ENCODE measurements around the gene CRACDL. TPM values are rescaled to one million over a fixed set of nuclear protein-coding genes. Genes with fewer than 3 reads are reported as not detected.

CRACDL gene
- total and polyA plus RNA-seq, 2 donors (not counting 1 experiment from before 2014, with no cell fraction given) = 0.25 TPM; not detected in 1

DNA sequence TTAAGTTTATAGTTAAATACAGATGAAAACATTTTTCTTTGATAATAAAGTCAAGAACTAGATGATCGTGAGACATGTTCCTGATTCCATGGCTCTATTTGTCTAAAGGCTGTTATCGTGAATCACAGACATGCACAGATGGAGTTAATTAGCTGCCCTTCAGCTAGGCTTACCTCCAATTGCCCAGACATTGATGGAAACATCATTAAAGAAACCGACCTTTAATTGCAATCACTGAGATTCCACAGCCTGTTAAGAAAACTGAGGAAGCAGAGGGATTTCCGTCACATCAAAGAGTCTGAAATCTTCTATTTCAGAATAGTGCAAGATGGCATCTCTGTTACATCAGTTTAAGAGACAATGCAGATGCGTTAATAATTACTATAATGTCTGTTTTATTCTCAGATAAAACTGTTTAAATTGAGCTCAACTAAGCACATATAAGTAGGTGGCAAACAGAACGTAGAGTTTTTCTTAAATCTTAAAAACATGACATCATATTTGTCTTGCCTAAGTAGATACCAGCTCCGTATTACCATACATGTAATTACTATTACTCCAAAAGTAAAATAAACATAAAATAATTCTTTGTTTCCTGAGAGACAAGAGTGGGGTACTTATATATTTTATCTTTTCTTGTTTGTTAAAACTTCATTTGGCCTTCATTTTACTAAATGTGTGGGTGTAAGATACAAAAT is 23.9 kb upstream of the CRACDL start:
- no peak for TF ChIP-seq EZH2 (IDR thresholded peaks at IDR 0.05; ENCODE audit: borderline replicate concordance, insufficient read depth, low read depth, low read length, poor library complexity, severe bottlenecking)
- TF ChIP-seq, protein P1, sequence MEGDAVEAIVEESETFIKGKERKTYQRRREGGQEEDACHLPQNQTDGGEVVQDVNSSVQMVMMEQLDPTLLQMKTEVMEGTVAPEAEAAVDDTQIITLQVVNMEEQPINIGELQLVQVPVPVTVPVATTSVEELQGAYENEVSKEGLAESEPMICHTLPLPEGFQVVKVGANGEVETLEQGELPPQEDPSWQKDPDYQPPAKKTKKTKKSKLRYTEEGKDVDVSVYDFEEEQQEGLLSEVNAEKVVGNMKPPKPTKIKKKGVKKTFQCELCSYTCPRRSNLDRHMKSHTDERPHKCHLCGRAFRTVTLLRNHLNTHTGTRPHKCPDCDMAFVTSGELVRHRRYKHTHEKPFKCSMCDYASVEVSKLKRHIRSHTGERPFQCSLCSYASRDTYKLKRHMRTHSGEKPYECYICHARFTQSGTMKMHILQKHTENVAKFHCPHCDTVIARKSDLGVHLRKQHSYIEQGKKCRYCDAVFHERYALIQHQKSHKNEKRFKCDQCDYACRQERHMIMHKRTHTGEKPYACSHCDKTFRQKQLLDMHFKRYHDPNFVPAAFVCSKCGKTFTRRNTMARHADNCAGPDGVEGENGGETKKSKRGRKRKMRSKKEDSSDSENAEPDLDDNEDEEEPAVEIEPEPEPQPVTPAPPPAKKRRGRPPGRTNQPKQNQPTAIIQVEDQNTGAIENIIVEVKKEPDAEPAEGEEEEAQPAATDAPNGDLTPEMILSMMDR (IDR thresholded peaks at IDR 0.05) = no peak
- Histone ChIP-seq H3K36me3 (replicated peaks in 1 of 2; ENCODE audit: control extremely low read depth in 1 of 2, control insufficient read depth in 1 of 2, extremely low read depth in 1 of 2, insufficient read depth in 2 of 2, low read length in 1 of 2) (no peaks in the 10 kb centered on the region), H3K4me2 (replicated peaks; ENCODE audit: low read depth, low read length, poor library complexity, severe bottlenecking) (no peak overlapping the region), H4K20me1 (ENCODE audit: control insufficient read depth, insufficient read depth, low read length, poor library complexity, severe bottlenecking) (no peaks in the 10 kb centered on the region), H3K79me2 (ENCODE audit: control insufficient read depth, insufficient read depth, low read length) (no peaks in the 10 kb centered on the region), H3K9ac (ENCODE audit: low read length) (no peak overlapping the region), H2AFZ (ENCODE audit: insufficient read depth, low read depth, low read length, poor library complexity, severe bottlenecking) (no peak overlapping the region), H3K27ac (ENCODE audit: low read length in 2 of 2) (no peak overlapping the region), H3K27me3 (replicated peaks in 1 of 4; ENCODE audit: control extremely low read depth in 1 of 4, control insufficient read depth in 3 of 4, insufficient read depth in 4 of 4, low read length in 3 of 4) (no peaks in the 10 kb centered on the region), H3K9me3 (ENCODE audit: control extremely low read depth in 1 of 3, control insufficient read depth in 2 of 3, insufficient read depth in 1 of 3, low read length in 2 of 3) (peaks cover 0 to 1% (median 0%) of the 10 kb centered on the region in 3 donors), H3K4me1 (ENCODE audit: control insufficient read depth in 2 of 2, insufficient read depth in 2 of 2, low read length in 2 of 2) (no peaks in the 10 kb centered on the region), H3K4me3 (ENCODE audit: control extremely low read depth in 1 of 5, extremely low read depth in 1 of 5, insufficient read depth in 1 of 5, low read depth in 2 of 5, low read length in 4 of 5) (no peak overlapping the region)
- DNase-seq (no peak), ATAC-seq (ENCODE audit: low read depth) (no peak)
- H3K27ac Mint-ChIP-seq = no peak overlapping the region
- ChIA-PET CTCF (no interaction called here), POLR2A (interaction anchor here (0.6 kb wide), 1 partner anchor 9 kb away, joined by 3 read pairs; no protein-coding TSS in a partner anchor)
- H3K4me3 Mint-ChIP-seq = no peak overlapping the region
- intact Hi-C loops (cut with micrococcal nuclease) = no loop called here
- no peaks in the 10 kb centered on the region for H3K4me1 Mint-ChIP-seq
- H3K27me3 Mint-ChIP-seq = peaks cover 12% of the 10 kb centered on the region
- peaks cover 12% of the 10 kb centered on the region for H3K9me3 Mint-ChIP-seq (ENCODE audit: insufficient read depth)
- 100% methylated on average over 1 of the region's 7 CpGs for WGBS (ENCODE audit: insufficient coverage)

DNA sequence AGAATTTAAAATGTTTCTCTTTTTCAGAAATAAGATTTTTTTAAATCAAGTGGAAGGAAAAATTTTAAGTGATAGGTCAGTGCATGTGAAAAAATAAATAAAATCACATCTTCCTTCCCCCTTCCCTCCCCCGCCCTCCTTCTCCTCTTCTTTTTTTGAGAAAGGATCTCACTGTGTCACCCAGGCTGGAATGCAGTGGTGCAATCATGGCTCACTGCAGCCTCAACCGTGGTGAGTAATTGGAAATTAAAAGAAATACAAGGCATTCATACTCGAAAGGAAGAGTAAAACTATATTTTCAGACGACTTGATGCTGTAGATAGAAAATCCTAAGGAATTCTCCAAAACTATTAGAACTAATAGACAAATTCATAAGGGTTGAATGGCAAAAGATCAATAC is 16.9 kb upstream of the CRACDL start:
- Histone ChIP-seq H3K27me3 (replicated peaks in 1 of 4; ENCODE audit: control extremely low read depth in 1 of 4, control insufficient read depth in 3 of 4, insufficient read depth in 4 of 4, low read length in 3 of 4) (peaks cover 0 to 10% (median 2%) of the 10 kb centered on the region in 4 experiments), H3K79me2 (ENCODE audit: control insufficient read depth, insufficient read depth, low read length) (no peaks in the 10 kb centered on the region), H3K27ac (ENCODE audit: low read length in 2 of 2) (no peak overlapping the region), H3K9me3 (ENCODE audit: control extremely low read depth in 1 of 3, control insufficient read depth in 2 of 3, insufficient read depth in 1 of 3, low read length in 2 of 3) (no peaks in the 10 kb centered on the region), H3K9ac (ENCODE audit: low read length) (no peak overlapping the region), H3K36me3 (replicated peaks in 1 of 2; ENCODE audit: control extremely low read depth in 1 of 2, control insufficient read depth in 1 of 2, extremely low read depth in 1 of 2, insufficient read depth in 2 of 2, low read length in 1 of 2) (no peaks in the 10 kb centered on the region), H4K20me1 (ENCODE audit: control insufficient read depth, insufficient read depth, low read length, poor library complexity, severe bottlenecking) (no peaks in the 10 kb centered on the region), H2AFZ (ENCODE audit: insufficient read depth, low read depth, low read length, poor library complexity, severe bottlenecking) (no peak overlapping the region), H3K4me2 (replicated peaks; ENCODE audit: low read depth, low read length, poor library complexity, severe bottlenecking) (no peak overlapping the region), H3K4me3 (ENCODE audit: control extremely low read depth in 1 of 5, extremely low read depth in 1 of 5, insufficient read depth in 1 of 5, low read depth in 2 of 5, low read length in 4 of 5) (no peak overlapping the region), H3K4me1 (ENCODE audit: control insufficient read depth in 2 of 2, insufficient read depth in 2 of 2, low read length in 2 of 2) (no peaks in the 10 kb centered on the region)
- no peaks in the 10 kb centered on the region for H3K4me1 Mint-ChIP-seq
- no peak overlapping the region for H3K27ac Mint-ChIP-seq
- H3K4me3 Mint-ChIP-seq = no peak overlapping the region
- POLR2A ChIA-PET = no interaction called here
- TF ChIP-seq, protein P1 (IDR thresholded peaks at IDR 0.05) = no peak
- TF ChIP-seq EZH2 (IDR thresholded peaks at IDR 0.05; ENCODE audit: borderline replicate concordance, insufficient read depth, low read depth, low read length, poor library complexity, severe bottlenecking) = no peak
- no peaks in the 10 kb centered on the region for H3K9me3 Mint-ChIP-seq (ENCODE audit: insufficient read depth)
- intact Hi-C loops (cut with micrococcal nuclease) = no loop called here
- CTCF ChIA-PET = no interaction called here
- H3K27me3 Mint-ChIP-seq = peaks cover 42% of the 10 kb centered on the region
- no peak for DNase-seq
- no peak for ATAC-seq (ENCODE audit: low read depth)
- no CpG with 5 or more reads among the region's 4 CpGs for WGBS (ENCODE audit: insufficient coverage)

Measured in B cell (primary cell).